Measurements from ENCODE around the gene RNF11. TPM values are rescaled to one million over a fixed set of nuclear protein-coding genes. Genes with fewer than 3 reads are reported as not detected.
"Not testable (repeated sequence)": the region's sequence is repeated elsewhere in the genome, so short reads cannot be mapped to it uniquely, and the experiment has no call there.

RNF11 gene
- polyA plus RNA-seq, 2 of the 4 experiments (the other 2 are of a cell fraction) = 28.5 to 56.8 TPM

DNA sequence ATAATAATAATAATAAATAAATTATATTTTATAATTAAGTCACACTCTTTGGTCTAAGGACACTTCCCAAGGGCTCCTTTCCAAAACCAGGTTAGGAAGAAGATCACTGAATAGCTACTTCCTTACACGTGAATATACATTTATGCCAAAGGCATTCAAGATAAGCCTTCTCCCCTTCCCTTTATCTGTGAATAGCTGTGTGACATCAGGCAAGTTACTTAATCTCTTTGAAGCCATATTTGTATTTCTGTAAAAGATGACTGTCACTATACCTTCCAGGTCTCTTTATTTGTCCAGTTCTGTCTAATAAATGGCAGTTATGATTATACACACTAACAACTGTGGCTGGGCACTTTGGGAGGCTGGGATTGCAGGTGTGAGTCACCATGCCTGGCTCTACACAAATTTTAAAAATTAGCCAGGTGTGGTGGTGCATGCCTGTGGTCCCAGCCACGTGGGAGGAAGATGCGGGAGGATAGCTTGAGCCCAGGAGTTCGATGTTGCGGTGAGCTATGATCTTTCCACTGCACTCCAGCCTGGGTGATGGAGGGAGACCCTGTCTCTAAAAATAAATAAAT lies 5.5 kb upstream of the RNF11 start:
- CTCF ChIA-PET = no interaction called here
- no peak for ATAC-seq
- no peak overlapping the region for H3K4me2 ChIP-seq
- TF ChIP-seq, protein P1, sequence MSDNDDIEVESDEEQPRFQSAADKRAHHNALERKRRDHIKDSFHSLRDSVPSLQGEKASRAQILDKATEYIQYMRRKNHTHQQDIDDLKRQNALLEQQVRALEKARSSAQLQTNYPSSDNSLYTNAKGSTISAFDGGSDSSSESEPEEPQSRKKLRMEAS (IDR thresholded peaks at IDR 0.05) = no peak
- TF ChIP-seq JUNB (IDR thresholded peaks at IDR 0.05) (no peak), MAFK (IDR thresholded peaks at IDR 0.05; ENCODE audit: partially characterized antibody) (no peak), FOSL2 (IDR thresholded peaks at IDR 0.05) (no peak), FOSL2 (CRISPR knock-in tag; IDR thresholded peaks at IDR 0.05) (no peak), CHD2 (IDR thresholded peaks at IDR 0.05; ENCODE audit: low read length, partially characterized antibody) (no peak)
- no peak for FAIRE-seq
- whole genome bisulfite sequencing (ENCODE audit: missing lambda C conversion rate) = 77% methylated on average over 5 of the region's 5 CpGs
- DNase-seq (ENCODE audit: low read depth in 1 of 2, low spot score in 1 of 2) = no peak
- no peak overlapping the region for H3K4me3 ChIP-seq
- H3K27ac ChIP-seq = no peak overlapping the region
- H3K9me3 ChIP-seq = no peaks in the 10 kb centered on the region
- POLR2A ChIA-PET = no interaction called here
- H3K4me1 ChIP-seq = peaks cover 10% of the 10 kb centered on the region

DNA sequence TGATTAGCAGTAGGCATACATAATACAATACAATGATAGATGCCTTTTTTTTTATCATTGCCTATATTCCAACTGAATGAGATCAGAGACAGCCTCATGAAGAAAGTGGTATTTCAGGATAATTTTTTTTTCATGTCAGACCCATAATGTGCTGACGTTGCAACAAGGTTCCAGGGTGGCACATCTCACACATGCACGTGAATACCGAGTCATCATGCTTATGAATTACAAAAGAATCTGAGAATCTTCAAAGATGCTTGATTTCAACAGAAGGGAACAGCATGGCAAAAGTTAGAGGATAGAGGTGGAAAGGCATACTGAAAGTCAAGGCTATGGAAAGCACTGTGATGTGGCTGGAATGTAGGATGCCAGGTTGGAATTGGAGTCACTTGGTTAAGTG lies 5.0 kb upstream of the RNF11 start:
- 29% methylated on average over 3 of the region's 3 CpGs for whole genome bisulfite sequencing (ENCODE audit: missing lambda C conversion rate)
- CTCF ChIA-PET = no interaction called here
- no peak overlapping the region for H3K4me2 ChIP-seq
- no peaks in the 10 kb centered on the region for H3K9me3 ChIP-seq
- ATAC-seq = no peak
- POLR2A ChIA-PET = no interaction called here
- H3K4me3 ChIP-seq = no peak overlapping the region
- H3K27ac ChIP-seq = no peak overlapping the region
- peak; percentile 89 for TF ChIP-seq MAFK (IDR thresholded peaks at IDR 0.05; ENCODE audit: partially characterized antibody)
- TF ChIP-seq CEBPB (IDR thresholded peaks at IDR 0.05) = no peak
- FAIRE-seq = no peak
- no peak for DNase-seq (ENCODE audit: low read depth in 1 of 2, low spot score in 1 of 2)
- peaks cover 11% of the 10 kb centered on the region for H3K4me1 ChIP-seq

- H3K9me3 ChIP-seq = no peaks in the 10 kb centered on the region
- no peak overlapping the region for H3K27ac ChIP-seq
- FAIRE-seq (no peak), DNase-seq (ENCODE audit: low read depth in 1 of 2, low spot score in 1 of 2) (no peak), ATAC-seq (no peak)
- H3K4me1 ChIP-seq = peaks cover 11% of the 10 kb centered on the region
- H3K4me2 ChIP-seq = no peak overlapping the region
- ChIA-PET CTCF (no interaction called here), POLR2A (no interaction called here)
- TF ChIP-seq CHD4 (IDR thresholded peaks at IDR 0.05; ENCODE audit: borderline replicate concordance) = no peak
- no peak for TF ChIP-seq RCOR1 (IDR thresholded peaks at IDR 0.05; ENCODE audit: low read depth, low read length)
- no peak for TF ChIP-seq RNF2 (IDR thresholded peaks at IDR 0.05; ENCODE audit: borderline replicate concordance, low read depth)
- no peak for TF ChIP-seq EHMT2 (IDR thresholded peaks at IDR 0.05; ENCODE audit: low read depth)
- no peak for TF ChIP-seq CBX2 (IDR thresholded peaks at IDR 0.05; ENCODE audit: borderline replicate concordance, low read depth)
- TF ChIP-seq EHF (CRISPR knock-in tag; IDR thresholded peaks at IDR 0.05) = no peak
- no peak for TF ChIP-seq SREBF2 (IDR thresholded peaks at IDR 0.05)
- TF ChIP-seq EP300 (IDR thresholded peaks at IDR 0.05) = no peak
- TF ChIP-seq RAD21 (conservative IDR thresholded peaks at IDR 0.05 in 1 of 2, IDR thresholded peaks at IDR 0.05 in 1 of 2) = no peak
- TF ChIP-seq CBX8 (IDR thresholded peaks at IDR 0.05) = no peak
- TF ChIP-seq, protein P2, sequence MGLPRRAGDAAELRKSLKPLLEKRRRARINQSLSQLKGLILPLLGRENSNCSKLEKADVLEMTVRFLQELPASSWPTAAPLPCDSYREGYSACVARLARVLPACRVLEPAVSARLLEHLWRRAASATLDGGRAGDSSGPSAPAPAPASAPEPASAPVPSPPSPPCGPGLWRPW (IDR thresholded peaks at IDR 0.05) = no peak
- TF ChIP-seq CHD2 (IDR thresholded peaks at IDR 0.05; ENCODE audit: low read length, partially characterized antibody) = no peak
- no peak overlapping the region for H3K4me3 ChIP-seq
These were observed 4.2 kb upstream of the RNF11 start for GRCh38 chr1:51231896-51232295.

DNA sequence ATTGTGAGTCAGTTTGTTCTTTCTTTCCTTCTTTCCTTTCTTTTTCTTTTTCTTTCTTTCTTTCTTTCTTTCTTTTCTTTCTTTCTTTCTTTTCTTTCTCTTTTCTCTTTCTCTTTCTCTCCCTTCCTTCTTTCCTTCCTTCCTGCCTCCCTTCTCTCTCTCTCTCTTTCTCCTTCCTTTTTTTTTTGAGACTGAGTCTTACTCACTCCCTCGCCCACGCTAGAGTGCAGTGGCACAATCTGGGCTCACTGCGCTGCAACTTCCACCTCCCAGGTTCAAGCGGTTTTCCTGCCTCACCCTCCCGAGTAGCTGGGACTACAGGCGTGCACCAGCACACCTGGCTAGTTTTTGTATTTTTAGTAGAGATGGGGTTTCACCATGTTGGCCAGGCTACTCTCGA lies 1.8 kb upstream of the RNF11 start:
- CTCF ChIA-PET = not testable (repeated sequence)

More for the DNA sequence above, 1.8 kb upstream of the RNF11 start:
- POLR2A ChIA-PET; FAIRE-seq; H3K27ac ChIP-seq; H3K9me3 ChIP-seq; ATAC-seq; DNase-seq (ENCODE audit: low read depth in 1 of 2, low spot score in 1 of 2); H3K4me3 ChIP-seq; H3K4me2 ChIP-seq: not testable (repeated sequence)
- 90% methylated on average over 7 of the region's 7 CpGs for WGBS (ENCODE audit: missing lambda C conversion rate)
- peaks cover 20% of the 10 kb centered on the region for H3K4me1 ChIP-seq
